ENCODE data around the gene KIF26B. TPM values are rescaled to one million over a fixed set of nuclear protein-coding genes. Genes with fewer than 3 reads are reported as not detected.

KIF26B gene
- total and polyA plus RNA-seq, 2 experiments from 2014 or later = 0.03 to 0.76 TPM

DNA sequence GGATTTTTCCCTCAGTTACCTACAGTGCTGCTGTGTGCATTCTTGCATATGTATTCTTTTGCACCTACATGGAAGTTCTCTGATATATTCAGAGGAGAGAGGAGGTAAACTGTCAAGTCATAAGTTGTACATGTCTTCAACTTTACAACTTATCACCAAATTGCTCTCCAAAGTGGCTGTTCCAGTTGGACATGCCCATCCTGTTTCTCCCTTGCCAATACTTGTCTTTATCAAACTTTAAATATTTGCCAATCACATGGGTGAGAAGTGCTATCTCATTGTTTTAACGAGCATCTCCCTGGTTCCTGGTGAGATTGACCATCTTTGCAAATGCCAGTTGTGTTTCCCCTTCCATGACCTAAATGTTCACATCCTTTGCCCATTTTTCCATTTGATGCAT is 88.2 kb downstream of the KIF26B start (continued):
- TF ChIP-seq, protein P1, sequence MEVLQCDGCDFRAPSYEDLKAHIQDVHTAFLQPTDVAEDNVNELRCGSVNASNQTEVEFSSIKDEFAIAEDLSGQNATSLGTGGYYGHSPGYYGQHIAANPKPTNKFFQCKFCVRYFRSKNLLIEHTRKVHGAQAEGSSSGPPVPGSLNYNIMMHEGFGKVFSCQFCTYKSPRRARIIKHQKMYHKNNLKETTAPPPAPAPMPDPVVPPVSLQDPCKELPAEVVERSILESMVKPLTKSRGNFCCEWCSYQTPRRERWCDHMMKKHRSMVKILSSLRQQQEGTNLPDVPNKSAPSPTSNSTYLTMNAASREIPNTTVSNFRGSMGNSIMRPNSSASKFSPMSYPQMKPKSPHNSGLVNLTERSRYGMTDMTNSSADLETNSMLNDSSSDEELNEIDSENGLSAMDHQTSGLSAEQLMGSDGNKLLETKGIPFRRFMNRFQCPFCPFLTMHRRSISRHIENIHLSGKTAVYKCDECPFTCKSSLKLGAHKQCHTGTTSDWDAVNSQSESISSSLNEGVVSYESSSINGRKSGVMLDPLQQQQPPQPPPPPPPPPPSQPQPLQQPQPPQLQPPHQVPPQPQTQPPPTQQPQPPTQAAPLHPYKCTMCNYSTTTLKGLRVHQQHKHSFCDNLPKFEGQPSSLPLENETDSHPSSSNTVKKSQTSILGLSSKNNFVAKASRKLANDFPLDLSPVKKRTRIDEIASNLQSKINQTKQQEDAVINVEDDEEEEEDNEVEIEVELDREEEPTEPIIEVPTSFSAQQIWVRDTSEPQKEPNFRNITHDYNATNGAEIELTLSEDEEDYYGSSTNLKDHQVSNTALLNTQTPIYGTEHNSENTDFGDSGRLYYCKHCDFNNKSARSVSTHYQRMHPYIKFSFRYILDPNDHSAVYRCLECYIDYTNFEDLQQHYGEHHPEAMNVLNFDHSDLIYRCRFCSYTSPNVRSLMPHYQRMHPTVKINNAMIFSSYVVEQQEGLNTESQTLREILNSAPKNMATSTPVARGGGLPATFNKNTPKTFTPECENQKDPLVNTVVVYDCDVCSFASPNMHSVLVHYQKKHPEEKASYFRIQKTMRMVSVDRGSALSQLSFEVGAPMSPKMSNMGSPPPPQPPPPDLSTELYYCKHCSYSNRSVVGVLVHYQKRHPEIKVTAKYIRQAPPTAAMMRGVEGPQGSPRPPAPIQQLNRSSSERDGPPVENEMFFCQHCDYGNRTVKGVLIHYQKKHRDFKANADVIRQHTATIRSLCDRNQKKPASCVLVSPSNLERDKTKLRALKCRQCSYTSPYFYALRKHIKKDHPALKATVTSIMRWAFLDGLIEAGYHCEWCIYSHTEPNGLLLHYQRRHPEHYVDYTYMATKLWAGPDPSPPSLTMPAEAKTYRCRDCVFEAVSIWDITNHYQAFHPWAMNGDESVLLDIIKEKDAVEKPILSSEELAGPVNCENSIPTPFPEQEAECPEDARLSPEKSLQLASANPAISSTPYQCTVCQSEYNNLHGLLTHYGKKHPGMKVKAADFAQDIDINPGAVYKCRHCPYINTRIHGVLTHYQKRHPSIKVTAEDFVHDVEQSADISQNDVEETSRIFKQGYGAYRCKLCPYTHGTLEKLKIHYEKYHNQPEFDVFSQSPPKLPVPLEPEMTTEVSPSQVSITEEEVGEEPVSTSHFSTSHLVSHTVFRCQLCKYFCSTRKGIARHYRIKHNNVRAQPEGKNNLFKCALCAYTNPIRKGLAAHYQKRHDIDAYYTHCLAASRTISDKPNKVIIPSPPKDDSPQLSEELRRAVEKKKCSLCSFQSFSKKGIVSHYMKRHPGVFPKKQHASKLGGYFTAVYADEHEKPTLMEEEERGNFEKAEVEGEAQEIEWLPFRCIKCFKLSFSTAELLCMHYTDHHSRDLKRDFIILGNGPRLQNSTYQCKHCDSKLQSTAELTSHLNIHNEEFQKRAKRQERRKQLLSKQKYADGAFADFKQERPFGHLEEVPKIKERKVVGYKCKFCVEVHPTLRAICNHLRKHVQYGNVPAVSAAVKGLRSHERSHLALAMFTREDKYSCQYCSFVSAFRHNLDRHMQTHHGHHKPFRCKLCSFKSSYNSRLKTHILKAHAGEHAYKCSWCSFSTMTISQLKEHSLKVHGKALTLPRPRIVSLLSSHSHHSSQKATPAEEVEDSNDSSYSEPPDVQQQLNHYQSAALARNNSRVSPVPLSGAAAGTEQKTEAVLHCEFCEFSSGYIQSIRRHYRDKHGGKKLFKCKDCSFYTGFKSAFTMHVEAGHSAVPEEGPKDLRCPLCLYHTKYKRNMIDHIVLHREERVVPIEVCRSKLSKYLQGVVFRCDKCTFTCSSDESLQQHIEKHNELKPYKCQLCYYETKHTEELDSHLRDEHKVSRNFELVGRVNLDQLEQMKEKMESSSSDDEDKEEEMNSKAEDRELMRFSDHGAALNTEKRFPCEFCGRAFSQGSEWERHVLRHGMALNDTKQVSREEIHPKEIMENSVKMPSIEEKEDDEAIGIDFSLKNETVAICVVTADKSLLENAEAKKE (CRISPR knock-in tag; IDR thresholded peaks at IDR 0.05) = no peak
- TF ChIP-seq EZH2phosphoT487 (IDR thresholded peaks at IDR 0.05; ENCODE audit: unreplicated experiment) = no peak

- no peak overlapping the region for H3K27ac Mint-ChIP-seq
- Histone ChIP-seq H3K27ac (ENCODE audit: low read depth) (no peak overlapping the region), H3K4me3 (no peak overlapping the region), H2AFZ (no peak overlapping the region), H3F3A (replicated peaks; ENCODE audit: low read depth) (no peaks in the 10 kb centered on the region), H3K9me2 (ENCODE audit: insufficient read depth) (no peaks in the 10 kb centered on the region), H3K4me1 (ENCODE audit: insufficient read depth) (no peaks in the 10 kb centered on the region), H4K20me1 (replicated peaks; ENCODE audit: insufficient read depth) (no peaks in the 10 kb centered on the region), H3K27me3 (ENCODE audit: insufficient read depth) (no peaks in the 10 kb centered on the region), H3K4me2 (no peak overlapping the region), H3K79me2 (replicated peaks; ENCODE audit: insufficient read depth) (no peaks in the 10 kb centered on the region), H3K36me3 (ENCODE audit: insufficient read depth) (no peaks in the 10 kb centered on the region)
- DNase-seq (ENCODE audit: low spot score) = no peak
- no peaks in the 10 kb centered on the region for H3K9me3 Mint-ChIP-seq
- H3K36me3 Mint-ChIP-seq (ENCODE audit: low read depth) = no peaks in the 10 kb centered on the region
- no peak for ATAC-seq
- H3K4me1 Mint-ChIP-seq = no peaks in the 10 kb centered on the region; the same call in 2 of the 3 replicates
- no peak overlapping the region for H3K4me3 Mint-ChIP-seq
- peaks cover 2% of the 10 kb centered on the region for H3K27me3 Mint-ChIP-seq (ENCODE audit: insufficient read depth, low read depth, poor library complexity)
- TF ChIP-seq CREB1 (CRISPR knock-in tag; IDR thresholded peaks at IDR 0.05; ENCODE audit: low read depth) = no peak
- TF ChIP-seq CTCF (conservative IDR thresholded peaks at IDR 0.05; ENCODE audit: low read depth in 2 of 2) = no peak
- no peak for TF ChIP-seq ZNF331 (CRISPR knock-in tag; IDR thresholded peaks at IDR 0.05; ENCODE audit: low read depth)
- no peak for TF ChIP-seq EZH2phosphoT487 (IDR thresholded peaks at IDR 0.05; ENCODE audit: unreplicated experiment)
- no peak for TF ChIP-seq JUNB (IDR thresholded peaks at IDR 0.05; ENCODE audit: unreplicated experiment)
- no peak for TF ChIP-seq ETS1 (IDR thresholded peaks at IDR 0.05)
These were observed 90.4 kb downstream of the KIF26B start for GRCh38 chr1:245245021-245245667.
